ENCODE measurements around the gene KMO. TPM values are rescaled to one million over a fixed set of nuclear protein-coding genes. Genes with fewer than 3 reads are reported as not detected.

KMO gene
- total RNA-seq, 1 donor from 2014 or later, result not detected

- Mint-ChIP-seq H3K36me3 (ENCODE audit: insufficient read depth) (peaks cover 19% of the 10 kb centered on the region), H3K9me3 (ENCODE audit: low read depth) (peaks cover 7% of the 10 kb centered on the region), H3K4me1 (ENCODE audit: low read depth) (peaks cover 7% of the 10 kb centered on the region), H3K4me3 (ENCODE audit: low read depth) (no peak overlapping the region), H3K27ac (no peak overlapping the region), H3K27me3 (no peaks in the 10 kb centered on the region)
- TF ChIP-seq CTCF (IDR thresholded peaks at IDR 0.05; ENCODE audit: unreplicated experiment), result no peak
- no peak for DNase-seq (ENCODE audit: low spot score, unreplicated experiment)
These were observed 99.5 kb downstream of the KMO start for GRCh38 chr1:241631674-241632073.

- DNase-seq (ENCODE audit: low spot score, unreplicated experiment), result no peak
- TF ChIP-seq CTCF (IDR thresholded peaks at IDR 0.05; ENCODE audit: unreplicated experiment), result no peak
- Mint-ChIP-seq H3K4me1 (ENCODE audit: low read depth) (peaks cover 18% of the 10 kb centered on the region), H3K9me3 (ENCODE audit: low read depth) (peaks cover 7% of the 10 kb centered on the region), H3K27me3 (no peaks in the 10 kb centered on the region), H3K4me3 (ENCODE audit: low read depth) (no peak overlapping the region), H3K27ac (no peak overlapping the region), H3K36me3 (ENCODE audit: insufficient read depth) (peaks cover 22% of the 10 kb centered on the region)
These were observed 100.8 kb downstream of the KMO start for GRCh38 chr1:241632987-241633386.

GRCh38 chr1:241635556-241636152, 103.5 kb downstream of the KMO start:
- no peak overlapping the region for H3K27ac Mint-ChIP-seq
- no peaks in the 10 kb centered on the region for H3K27me3 Mint-ChIP-seq
- peaks cover 7% of the 10 kb centered on the region for H3K9me3 Mint-ChIP-seq (ENCODE audit: low read depth)
- peaks cover 22% of the 10 kb centered on the region for H3K36me3 Mint-ChIP-seq (ENCODE audit: insufficient read depth)
- no peak for TF ChIP-seq CTCF (IDR thresholded peaks at IDR 0.05; ENCODE audit: unreplicated experiment)
- H3K4me1 Mint-ChIP-seq (ENCODE audit: low read depth), result peaks cover 26% of the 10 kb centered on the region
- H3K4me3 Mint-ChIP-seq (ENCODE audit: low read depth), result no peak overlapping the region
- DNase-seq (ENCODE audit: low spot score, unreplicated experiment), result no peak

- Mint-ChIP-seq H3K9me3 (ENCODE audit: low read depth) (peaks cover 7% of the 10 kb centered on the region), H3K4me1 (ENCODE audit: low read depth) (peaks cover 25% of the 10 kb centered on the region), H3K27ac (no peak overlapping the region), H3K36me3 (ENCODE audit: insufficient read depth) (peaks cover 22% of the 10 kb centered on the region), H3K4me3 (ENCODE audit: low read depth) (no peak overlapping the region), H3K27me3 (no peaks in the 10 kb centered on the region)
- TF ChIP-seq CTCF (IDR thresholded peaks at IDR 0.05; ENCODE audit: unreplicated experiment), result no peak
- no peak for DNase-seq (ENCODE audit: low spot score, unreplicated experiment)
These were observed 104.1 kb downstream of the KMO start for GRCh38 chr1:241636291-241636690.

- peaks cover 11% of the 10 kb centered on the region for H3K9me3 Mint-ChIP-seq (ENCODE audit: low read depth)
- H3K4me3 Mint-ChIP-seq (ENCODE audit: low read depth), result peak overlapping the region; percentile 44
- TF ChIP-seq CTCF (IDR thresholded peaks at IDR 0.05; ENCODE audit: unreplicated experiment), result no peak
- no peak overlapping the region for H3K27ac Mint-ChIP-seq
- H3K4me1 Mint-ChIP-seq (ENCODE audit: low read depth), result peaks cover 21% of the 10 kb centered on the region
- H3K27me3 Mint-ChIP-seq, result no peaks in the 10 kb centered on the region
- DNase-seq (ENCODE audit: low spot score, unreplicated experiment), result no peak
- peaks cover 21% of the 10 kb centered on the region for H3K36me3 Mint-ChIP-seq (ENCODE audit: insufficient read depth)
These were observed 104.9 kb downstream of the KMO start for GRCh38 chr1:241637046-241637590.
